SK-N-SH treated with all-trans-retinoic acid at 6 μM for 48 hours (cell line): ENCODE results near the gene AKT2.

Experiments used
- ATAC-seq: fragments of 200-7000 bp; cut with Tn5 transposase; 3 replicates; pipeline ENCODE4 v1.9.1; 2020; ENCODE audit warnings: mild to moderate bottlenecking, moderate library complexity
- ARNTL ChIP-seq: fragments of 450-650 bp; formaldehyde crosslinking; IDR thresholded peaks from 2 replicates; pipeline ENCODE4 v1.5.0; 2020; ENCODE audit warnings: low read depth, mild to moderate bottlenecking, moderate library complexity, borderline replicate concordance
- BACH2 ChIP-seq: fragments of 250-450 bp; sonication (Bioruptor Pico); IDR thresholded peaks from 2 replicates; pipeline ENCODE4 v1.9.0; 2021; ENCODE audit warnings: mild to moderate bottlenecking, borderline replicate concordance
- CREB5 ChIP-seq: fragments of 250-450 bp; sonication (Bioruptor Pico); IDR thresholded peaks from 2 replicates; pipeline ENCODE4 v1.5.1; 2020; ENCODE audit warnings: low read depth, mild to moderate bottlenecking, moderate library complexity
- CSDC2 ChIP-seq: fragments of 250-450 bp; sonication (Bioruptor Pico); IDR thresholded peaks from 2 replicates; pipeline ENCODE4 v1.5.0; 2020; ENCODE audit warnings: mild to moderate bottlenecking, moderate library complexity
- CSRNP3 ChIP-seq: fragments of 250-450 bp; sonication (Bioruptor Pico); IDR thresholded peaks from 2 replicates; pipeline ENCODE4 v1.5.1; 2021; ENCODE audit warnings: mild to moderate bottlenecking, moderate library complexity
- GLIS3 ChIP-seq: fragments of 250-450 bp; sonication (Bioruptor Pico); IDR thresholded peaks from 2 replicates; pipeline ENCODE4 v1.5.0; 2020; ENCODE audit warnings: mild to moderate bottlenecking, moderate library complexity
- ISL1 ChIP-seq: fragments of 250-450 bp; sonication (Bioruptor Pico); IDR thresholded peaks from 2 replicates; pipeline ENCODE4 v2.1.2; 2022; ENCODE audit warnings: mild to moderate bottlenecking, moderate library complexity
- OSR1 ChIP-seq: fragments of 250-450 bp; sonication (Bioruptor Pico); IDR thresholded peaks from 2 replicates; pipeline ENCODE4 v1.8.0; 2022; ENCODE audit warnings: moderate library complexity, mild to moderate bottlenecking, inconsistent platforms
- PATZ1 ChIP-seq: fragments of 250-450 bp; sonication (Bioruptor Pico); IDR thresholded peaks from 2 replicates; pipeline ENCODE4 v1.8.0; 2020; ENCODE audit warnings: mild to moderate bottlenecking, moderate library complexity, borderline replicate concordance
- PPARA ChIP-seq: fragments of 250-450 bp; sonication (Bioruptor Pico); IDR thresholded peaks from 2 replicates; pipeline ENCODE4 v1.5.0; 2020; ENCODE audit warnings: mild to moderate bottlenecking, borderline replicate concordance
- RARB ChIP-seq: fragments of 250-450 bp; sonication (Bioruptor Pico); IDR thresholded peaks from 2 replicates; pipeline ENCODE4 v1.8.0; 2021; ENCODE audit warnings: mild to moderate bottlenecking, moderate library complexity
- SNAI2 ChIP-seq: fragments of 250-450 bp; sonication (Bioruptor Pico); IDR thresholded peaks from 2 replicates; pipeline ENCODE4 v1.5.0; 2020; ENCODE audit warnings: mild to moderate bottlenecking, moderate library complexity
- TCF4 ChIP-seq: fragments of 250-450 bp; sonication (Bioruptor Pico); IDR thresholded peaks from 2 replicates; pipeline ENCODE4 v1.8.0; 2021; ENCODE audit warnings: mild to moderate bottlenecking, moderate library complexity, borderline replicate concordance
- TOX ChIP-seq: fragments of 250-450 bp; sonication (Bioruptor Pico); IDR thresholded peaks from 2 replicates; pipeline ENCODE4 v1.8.0; 2021; ENCODE audit warnings: mild to moderate bottlenecking, moderate library complexity, borderline replicate concordance
- TSHZ2 ChIP-seq: fragments of 250-450 bp; sonication (Bioruptor Pico); IDR thresholded peaks from 2 replicates; pipeline ENCODE4 v1.5.0; 2020; ENCODE audit warnings: mild to moderate bottlenecking, moderate library complexity
- ZC3H10 ChIP-seq: fragments of 250-450 bp; sonication (Bioruptor Pico); IDR thresholded peaks from 2 replicates; pipeline ENCODE4 v1.5.1; 2021; ENCODE audit warnings: mild to moderate bottlenecking, moderate library complexity
- ZFP3 ChIP-seq: fragments of 250-450 bp; sonication (Bioruptor Pico); IDR thresholded peaks from 2 replicates; pipeline ENCODE4 v1.5.0; 2020; ENCODE audit warnings: mild to moderate bottlenecking, moderate library complexity
- ZFP30 ChIP-seq: fragments of 450-650 bp; formaldehyde crosslinking; IDR thresholded peaks from 2 replicates; pipeline ENCODE4 v1.5.0; 2022; ENCODE audit warnings: mild to moderate bottlenecking, moderate library complexity
- ZNF565 ChIP-seq: fragments of 450-650 bp; formaldehyde crosslinking; conservative IDR thresholded peaks from 2 replicates; pipeline ENCODE4 v1.5.0; 2020; ENCODE audit warnings: low read depth, mild to moderate bottlenecking, moderate library complexity
- ZNF8 ChIP-seq: fragments of 450-650 bp; formaldehyde crosslinking; IDR thresholded peaks from 2 replicates; pipeline ENCODE4 v1.5.0; 2020; ENCODE audit warnings: mild to moderate bottlenecking, moderate library complexity

Gene AKT2

GRCh38 chr19:40217934-40218890 lies 66.9 kb downstream of the AKT2 start, which contains the start of gene TTC9B:
TSS of gene TTC9B (minus strand) at chr19:40218384. CDS start at chr19:40218381, 3 bp downstream.
- peak; percentile 56 for ATAC-seq
- no peak for TF ChIP-seq GLIS3 (CRISPR knock-in tag)
- peak; percentile 46; the same call in 1 of the 2 replicates for TF ChIP-seq ZFP3 (CRISPR knock-in tag)
- 0 out of 2 replicates have a peak, but pooled peaks have one; percentile 37 for TF ChIP-seq ZNF565 (CRISPR knock-in tag)
- TF ChIP-seq, all 23 proteins: peak for 2

GRCh38 chr19:40217027-40217810 lies 67.9 kb downstream of the AKT2 start:
- TF ChIP-seq RARB (CRISPR knock-in tag) (no peak), ZNF8 (CRISPR knock-in tag) (no peak), BACH2 (CRISPR knock-in tag) (no peak), ZC3H10 (no peak), CSRNP3 (CRISPR knock-in tag) (no peak), CSDC2 (no peak), ZFP30 (CRISPR knock-in tag) (no peak), TOX (no peak), TSHZ2 (CRISPR knock-in tag) (no peak), TCF4 (no peak), ZFP3 (CRISPR knock-in tag) (no peak), PPARA (CRISPR knock-in tag) (no peak), OSR1 (no peak), SNAI2 (CRISPR knock-in tag) (no peak), ZNF565 (CRISPR knock-in tag) (no peak), ARNTL (CRISPR knock-in tag) (no peak)
- ATAC-seq: no peak

- TF ChIP-seq ZC3H10 (no peak), PPARA (CRISPR knock-in tag) (no peak)
- ATAC-seq: no peak
Measured at GRCh38 chr19:40216777-40217026, 68.4 kb downstream of the AKT2 start.

- ATAC-seq: no peak
- no peak for TF ChIP-seq SNAI2 (CRISPR knock-in tag)
- TF ChIP-seq, all 23 proteins: peak for 0
Measured at GRCh38 chr19:40216013-40216776, 69.0 kb downstream of the AKT2 start.

DNA sequence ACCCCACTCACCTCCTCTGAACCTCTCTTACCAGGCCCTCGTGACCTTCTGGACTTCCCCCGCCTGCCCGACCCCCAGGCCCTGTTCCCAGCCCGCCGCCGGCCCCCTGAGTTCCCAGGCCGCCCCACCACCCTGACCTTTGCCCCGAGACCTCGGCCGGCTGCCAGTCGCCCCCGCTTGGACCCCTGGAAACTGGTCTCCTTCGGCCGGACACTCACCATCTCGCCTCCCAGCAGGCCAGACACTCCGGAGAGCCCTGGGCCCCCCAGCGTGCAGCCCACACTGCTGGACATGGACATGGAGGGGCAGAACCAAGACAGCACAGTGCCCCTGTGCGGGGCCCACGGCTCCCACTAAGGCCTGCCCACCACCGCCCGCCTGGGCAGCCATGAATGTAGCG lies 70.2 kb downstream of the AKT2 start:
- no peak for ATAC-seq
- TF ChIP-seq ISL1 (CRISPR knock-in tag): no peak
- TF ChIP-seq ZFP30 (CRISPR knock-in tag): no peak
- TF ChIP-seq BACH2 (CRISPR knock-in tag): no peak
- TF ChIP-seq PATZ1 (CRISPR knock-in tag): no peak
- TF ChIP-seq ARNTL (CRISPR knock-in tag): no peak
- TF ChIP-seq PPARA (CRISPR knock-in tag): no peak
- no peak for TF ChIP-seq RARB (CRISPR knock-in tag)
- no peak for TF ChIP-seq ZNF8 (CRISPR knock-in tag)
- no peak for TF ChIP-seq CREB5 (CRISPR knock-in tag)
- no peak for TF ChIP-seq TSHZ2 (CRISPR knock-in tag)
- no peak for TF ChIP-seq TCF4
